GM19438 (cell line): ENCODE data around the gene ENTPD2.
"Not testable (repeated sequence)": the region's sequence is repeated elsewhere in the genome, so short reads cannot be mapped to it uniquely, and the experiment has no call there.

Experiments
- ATAC-seq: cut with Tn5 transposase; IDR thresholded peaks from one replicate; pipeline ENCODE4 v1.9.1; 2021; ENCODE audit warnings: low read depth; ENCODE audit not compliant: unreplicated experiment

Gene ENTPD2

GRCh38 chr9:137007108-137007815, 46.6 kb downstream of the ENTPD2 start:
- ATAC-seq: no peak

DNA sequence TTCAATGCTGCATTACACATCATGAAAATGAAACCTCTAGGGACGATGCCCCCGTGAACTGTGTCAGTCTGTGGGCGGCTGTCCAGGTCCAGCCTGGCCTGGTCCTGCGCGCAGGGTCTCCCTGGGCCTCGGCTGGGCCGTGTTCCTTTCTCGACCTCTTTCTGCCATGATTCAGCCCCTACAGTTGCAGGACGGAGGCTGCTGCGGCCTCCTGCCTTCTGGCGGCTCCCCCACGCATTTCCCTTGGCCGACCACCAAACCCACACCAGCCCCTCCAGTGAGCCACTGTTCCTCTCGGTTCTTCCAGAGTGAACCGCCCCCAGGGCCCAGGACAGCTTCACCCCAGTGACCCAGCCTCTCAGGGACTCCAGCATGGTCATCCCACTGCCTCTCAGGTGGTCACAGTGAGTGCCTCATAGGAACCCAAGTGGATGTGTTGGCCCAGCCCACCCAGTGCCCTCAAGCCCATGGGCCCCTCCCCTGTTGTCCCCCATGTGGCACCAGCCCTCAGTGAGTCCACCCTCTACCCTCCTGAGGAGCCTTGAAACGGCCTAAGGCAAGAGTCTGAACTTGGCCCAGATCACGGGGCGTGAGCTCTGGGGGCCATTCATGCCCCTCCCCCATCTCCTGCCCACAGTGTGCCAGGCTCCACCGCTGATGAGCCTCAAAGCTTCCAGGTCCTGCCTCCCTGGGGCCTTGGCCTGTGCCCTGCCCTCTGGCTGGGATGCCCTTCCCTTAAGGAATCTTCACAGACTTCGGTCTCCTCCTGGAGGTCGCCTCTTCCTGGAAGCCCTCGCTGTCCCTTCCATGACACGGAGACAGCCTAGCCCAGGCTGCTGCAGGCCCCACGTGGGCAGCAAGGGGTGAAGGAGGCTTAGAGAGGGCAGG, 47.5 kb downstream of the ENTPD2 start:
- no peak for ATAC-seq

DNA sequence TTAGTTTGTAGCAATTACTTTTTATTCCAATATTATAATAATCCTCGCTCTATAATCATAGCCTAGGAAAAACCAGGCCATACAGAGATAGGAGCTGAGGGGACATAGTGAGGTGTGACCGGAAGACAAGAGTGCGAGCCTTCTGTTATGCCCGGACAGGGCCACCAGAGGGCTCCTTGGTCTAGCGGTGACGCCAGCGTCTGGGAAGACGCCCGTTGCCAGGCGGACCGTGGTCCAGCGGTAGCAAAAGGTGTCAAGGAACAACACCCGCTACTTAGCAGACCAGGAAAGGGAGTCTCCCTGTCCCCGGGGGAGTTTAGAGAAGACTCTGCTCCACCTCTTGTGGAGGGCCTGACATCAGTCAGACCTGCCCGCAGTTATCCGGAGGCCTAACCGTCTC, 49.6 kb downstream of the ENTPD2 start:
- ATAC-seq: not testable (repeated sequence)

- ATAC-seq: no peak
Measured at GRCh38 chr9:137002646-137003041, 51.2 kb downstream of the ENTPD2 start.

DNA sequence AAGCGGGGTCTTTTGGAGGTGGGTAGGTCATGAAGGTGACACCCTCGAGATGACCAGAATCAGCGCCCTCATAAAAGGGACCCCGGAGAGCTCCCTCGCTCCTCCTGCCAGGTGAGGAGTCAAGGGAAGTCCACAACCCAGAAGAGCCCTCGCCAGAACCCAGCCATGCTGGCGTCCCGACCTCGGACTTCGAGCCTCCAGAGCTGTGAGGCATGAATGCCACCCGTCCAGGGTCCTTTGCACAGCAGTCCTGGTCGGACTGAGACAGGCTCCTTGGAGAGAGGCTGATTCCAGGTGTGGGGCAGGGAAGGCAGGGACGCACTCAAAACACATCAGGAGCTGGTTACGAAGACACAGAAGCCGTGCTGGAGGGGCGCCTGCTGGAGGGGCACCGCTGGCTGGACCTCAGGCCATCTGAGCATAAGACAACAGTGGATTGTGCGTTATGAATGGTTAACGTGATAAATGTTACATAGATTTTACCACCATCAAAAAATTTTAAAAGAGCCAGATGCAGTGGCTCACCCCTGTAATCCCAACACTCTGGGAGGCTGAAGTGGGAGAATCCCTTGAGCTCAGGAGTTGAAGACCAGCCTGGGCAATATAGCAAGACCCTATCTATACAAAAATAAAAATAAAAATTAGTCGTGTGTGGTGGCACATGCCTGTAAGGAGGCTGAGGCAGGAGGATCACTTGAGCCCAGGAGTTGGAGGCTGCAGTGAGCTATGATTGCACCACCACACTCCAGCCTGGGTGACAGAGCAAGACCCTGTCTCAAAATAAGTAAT, 51.8 kb downstream of the ENTPD2 start:
- no peak for ATAC-seq

GRCh38 chr9:137000177-137000930, 53.5 kb downstream of the ENTPD2 start:
- peak; percentile 71 for ATAC-seq
